WTC11 (cell line): Measurements from ENCODE around the gene RMI2.

Experiments
- CREB1 ChIP-seq: sonication (generic); formaldehyde crosslinking; IDR thresholded peaks from 2 replicates; pipeline ENCODE4 v1.8.0; 2023; ENCODE audit warnings: mild to moderate bottlenecking, missing genetic modification reagents
- FOXJ3 ChIP-seq: sonication (generic); formaldehyde crosslinking; IDR thresholded peaks from 2 replicates; pipeline ENCODE4 v1.9.0; 2021; ENCODE audit warnings: missing genetic modification reagents, mild to moderate bottlenecking, borderline replicate concordance
- MXD4 ChIP-seq: fragments of 250-450 bp; sonication (Bioruptor Pico); IDR thresholded peaks from 2 replicates; pipeline ENCODE4 v1.8.0; 2021; ENCODE audit warnings: mild to moderate bottlenecking, moderate library complexity, borderline replicate concordance
- NFATC4 ChIP-seq: fragments of 250-450 bp; sonication (Bioruptor Pico); IDR thresholded peaks from 2 replicates; pipeline ENCODE4 v1.9.0; 2021; ENCODE audit warnings: mild to moderate bottlenecking
- NR2C2 ChIP-seq: sonication (generic); formaldehyde crosslinking; IDR thresholded peaks from 2 replicates; pipeline ENCODE4 v1.8.0; 2022; ENCODE audit warnings: mild to moderate bottlenecking, missing genetic modification reagents
- SP1 ChIP-seq: sonication (generic); formaldehyde crosslinking; conservative IDR thresholded peaks from 2 replicates; pipeline ENCODE4 v1.8.1; 2022; ENCODE audit warnings: missing genetic modification reagents
- TF ChIP-seq, protein P1 (sequence below): fragments of 200-600 bp; IDR thresholded peaks from 2 replicates; pipeline ENCODE4 v1.8.0; 2022; ENCODE audit warnings: antibody characterized with exemption
- TF ChIP-seq, protein P2 (sequence below): sonication (generic); formaldehyde crosslinking; IDR thresholded peaks from 2 replicates; pipeline ENCODE4 v1.8.0; 2023; ENCODE audit warnings: mild to moderate bottlenecking, missing genetic modification reagents
- TF ChIP-seq, protein P3 (sequence below): sonication (generic); formaldehyde crosslinking; conservative IDR thresholded peaks from 2 replicates; pipeline ENCODE4 v1.8.1; 2022; ENCODE audit warnings: mild to moderate bottlenecking, missing genetic modification reagents
- TF ChIP-seq, protein P4 (sequence below): sonication (generic); formaldehyde crosslinking; IDR thresholded peaks from 2 replicates; pipeline ENCODE4 v1.8.0; 2022; ENCODE audit warnings: mild to moderate bottlenecking, missing genetic modification reagents
- TF ChIP-seq, protein P5 (sequence below): sonication (generic); formaldehyde crosslinking; IDR thresholded peaks from 2 replicates; pipeline ENCODE4 v1.8.1; 2023; ENCODE audit warnings: mild to moderate bottlenecking, missing genetic modification reagents
- TF ChIP-seq, protein P6 (sequence below): sonication (generic); formaldehyde crosslinking; IDR thresholded peaks from 2 replicates; pipeline ENCODE4 v1.8.1; 2023; ENCODE audit warnings: mild to moderate bottlenecking, missing genetic modification reagents, moderate library complexity
- TF ChIP-seq, protein P7 (sequence below): sonication (generic); formaldehyde crosslinking; IDR thresholded peaks from 2 replicates; pipeline ENCODE4 v1.8.1; 2022; ENCODE audit warnings: mild to moderate bottlenecking, missing genetic modification reagents, moderate library complexity, borderline replicate concordance
- TF ChIP-seq, protein P8 (sequence below): sonication (generic); formaldehyde crosslinking; IDR thresholded peaks from 2 replicates; pipeline ENCODE4 v1.8.0; 2022; ENCODE audit warnings: mild to moderate bottlenecking, missing genetic modification reagents

DNA sequence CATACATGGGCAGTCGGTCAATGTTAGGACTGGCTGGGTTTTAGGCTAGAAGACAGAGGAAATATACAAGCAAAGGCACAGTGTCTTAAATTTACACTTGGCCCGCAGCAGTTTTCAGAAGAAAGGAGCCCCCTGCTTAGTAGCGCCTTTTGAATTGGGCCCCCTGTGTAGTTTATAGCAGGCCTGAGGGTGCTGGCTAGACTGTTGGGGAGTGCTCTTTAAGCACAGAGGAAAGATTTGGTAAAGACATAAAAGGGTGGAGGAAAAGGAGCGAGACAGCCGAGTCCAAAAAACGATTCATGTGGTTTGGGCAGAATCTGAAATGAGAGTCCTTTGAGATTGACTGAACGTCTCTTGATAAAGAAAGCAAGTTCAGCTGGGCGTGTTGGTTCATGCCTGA lies 10.6 kb downstream of the RMI2 start:
- TF ChIP-seq, protein P1, sequence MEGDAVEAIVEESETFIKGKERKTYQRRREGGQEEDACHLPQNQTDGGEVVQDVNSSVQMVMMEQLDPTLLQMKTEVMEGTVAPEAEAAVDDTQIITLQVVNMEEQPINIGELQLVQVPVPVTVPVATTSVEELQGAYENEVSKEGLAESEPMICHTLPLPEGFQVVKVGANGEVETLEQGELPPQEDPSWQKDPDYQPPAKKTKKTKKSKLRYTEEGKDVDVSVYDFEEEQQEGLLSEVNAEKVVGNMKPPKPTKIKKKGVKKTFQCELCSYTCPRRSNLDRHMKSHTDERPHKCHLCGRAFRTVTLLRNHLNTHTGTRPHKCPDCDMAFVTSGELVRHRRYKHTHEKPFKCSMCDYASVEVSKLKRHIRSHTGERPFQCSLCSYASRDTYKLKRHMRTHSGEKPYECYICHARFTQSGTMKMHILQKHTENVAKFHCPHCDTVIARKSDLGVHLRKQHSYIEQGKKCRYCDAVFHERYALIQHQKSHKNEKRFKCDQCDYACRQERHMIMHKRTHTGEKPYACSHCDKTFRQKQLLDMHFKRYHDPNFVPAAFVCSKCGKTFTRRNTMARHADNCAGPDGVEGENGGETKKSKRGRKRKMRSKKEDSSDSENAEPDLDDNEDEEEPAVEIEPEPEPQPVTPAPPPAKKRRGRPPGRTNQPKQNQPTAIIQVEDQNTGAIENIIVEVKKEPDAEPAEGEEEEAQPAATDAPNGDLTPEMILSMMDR, result no peak
- TF ChIP-seq, protein P2, sequence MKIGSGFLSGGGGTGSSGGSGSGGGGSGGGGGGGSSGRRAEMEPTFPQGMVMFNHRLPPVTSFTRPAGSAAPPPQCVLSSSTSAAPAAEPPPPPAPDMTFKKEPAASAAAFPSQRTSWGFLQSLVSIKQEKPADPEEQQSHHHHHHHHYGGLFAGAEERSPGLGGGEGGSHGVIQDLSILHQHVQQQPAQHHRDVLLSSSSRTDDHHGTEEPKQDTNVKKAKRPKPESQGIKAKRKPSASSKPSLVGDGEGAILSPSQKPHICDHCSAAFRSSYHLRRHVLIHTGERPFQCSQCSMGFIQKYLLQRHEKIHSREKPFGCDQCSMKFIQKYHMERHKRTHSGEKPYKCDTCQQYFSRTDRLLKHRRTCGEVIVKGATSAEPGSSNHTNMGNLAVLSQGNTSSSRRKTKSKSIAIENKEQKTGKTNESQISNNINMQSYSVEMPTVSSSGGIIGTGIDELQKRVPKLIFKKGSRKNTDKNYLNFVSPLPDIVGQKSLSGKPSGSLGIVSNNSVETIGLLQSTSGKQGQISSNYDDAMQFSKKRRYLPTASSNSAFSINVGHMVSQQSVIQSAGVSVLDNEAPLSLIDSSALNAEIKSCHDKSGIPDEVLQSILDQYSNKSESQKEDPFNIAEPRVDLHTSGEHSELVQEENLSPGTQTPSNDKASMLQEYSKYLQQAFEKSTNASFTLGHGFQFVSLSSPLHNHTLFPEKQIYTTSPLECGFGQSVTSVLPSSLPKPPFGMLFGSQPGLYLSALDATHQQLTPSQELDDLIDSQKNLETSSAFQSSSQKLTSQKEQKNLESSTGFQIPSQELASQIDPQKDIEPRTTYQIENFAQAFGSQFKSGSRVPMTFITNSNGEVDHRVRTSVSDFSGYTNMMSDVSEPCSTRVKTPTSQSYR (CRISPR knock-in tag), result no peak
- no peak for TF ChIP-seq CREB1
- TF ChIP-seq, protein P3, sequence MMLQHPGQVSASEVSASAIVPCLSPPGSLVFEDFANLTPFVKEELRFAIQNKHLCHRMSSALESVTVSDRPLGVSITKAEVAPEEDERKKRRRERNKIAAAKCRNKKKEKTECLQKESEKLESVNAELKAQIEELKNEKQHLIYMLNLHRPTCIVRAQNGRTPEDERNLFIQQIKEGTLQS (CRISPR knock-in tag), result no peak
- TF ChIP-seq, protein P4, sequence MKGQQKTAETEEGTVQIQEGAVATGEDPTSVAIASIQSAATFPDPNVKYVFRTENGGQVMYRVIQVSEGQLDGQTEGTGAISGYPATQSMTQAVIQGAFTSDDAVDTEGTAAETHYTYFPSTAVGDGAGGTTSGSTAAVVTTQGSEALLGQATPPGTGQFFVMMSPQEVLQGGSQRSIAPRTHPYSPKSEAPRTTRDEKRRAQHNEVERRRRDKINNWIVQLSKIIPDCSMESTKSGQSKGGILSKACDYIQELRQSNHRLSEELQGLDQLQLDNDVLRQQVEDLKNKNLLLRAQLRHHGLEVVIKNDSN (CRISPR knock-in tag), result no peak
- TF ChIP-seq MXD4 (CRISPR knock-in tag), result no peak
- TF ChIP-seq FOXJ3 (CRISPR knock-in tag), result no peak
- no peak for TF ChIP-seq NFATC4 (CRISPR knock-in tag)
- TF ChIP-seq, protein P5, sequence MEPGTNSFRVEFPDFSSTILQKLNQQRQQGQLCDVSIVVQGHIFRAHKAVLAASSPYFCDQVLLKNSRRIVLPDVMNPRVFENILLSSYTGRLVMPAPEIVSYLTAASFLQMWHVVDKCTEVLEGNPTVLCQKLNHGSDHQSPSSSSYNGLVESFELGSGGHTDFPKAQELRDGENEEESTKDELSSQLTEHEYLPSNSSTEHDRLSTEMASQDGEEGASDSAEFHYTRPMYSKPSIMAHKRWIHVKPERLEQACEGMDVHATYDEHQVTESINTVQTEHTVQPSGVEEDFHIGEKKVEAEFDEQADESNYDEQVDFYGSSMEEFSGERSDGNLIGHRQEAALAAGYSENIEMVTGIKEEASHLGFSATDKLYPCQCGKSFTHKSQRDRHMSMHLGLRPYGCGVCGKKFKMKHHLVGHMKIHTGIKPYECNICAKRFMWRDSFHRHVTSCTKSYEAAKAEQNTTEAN (CRISPR knock-in tag), result no peak
- TF ChIP-seq, protein P6, sequence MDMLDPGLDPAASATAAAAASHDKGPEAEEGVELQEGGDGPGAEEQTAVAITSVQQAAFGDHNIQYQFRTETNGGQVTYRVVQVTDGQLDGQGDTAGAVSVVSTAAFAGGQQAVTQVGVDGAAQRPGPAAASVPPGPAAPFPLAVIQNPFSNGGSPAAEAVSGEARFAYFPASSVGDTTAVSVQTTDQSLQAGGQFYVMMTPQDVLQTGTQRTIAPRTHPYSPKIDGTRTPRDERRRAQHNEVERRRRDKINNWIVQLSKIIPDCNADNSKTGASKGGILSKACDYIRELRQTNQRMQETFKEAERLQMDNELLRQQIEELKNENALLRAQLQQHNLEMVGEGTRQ (CRISPR knock-in tag), result no peak
- no peak for TF ChIP-seq NR2C2
- TF ChIP-seq, protein P7, sequence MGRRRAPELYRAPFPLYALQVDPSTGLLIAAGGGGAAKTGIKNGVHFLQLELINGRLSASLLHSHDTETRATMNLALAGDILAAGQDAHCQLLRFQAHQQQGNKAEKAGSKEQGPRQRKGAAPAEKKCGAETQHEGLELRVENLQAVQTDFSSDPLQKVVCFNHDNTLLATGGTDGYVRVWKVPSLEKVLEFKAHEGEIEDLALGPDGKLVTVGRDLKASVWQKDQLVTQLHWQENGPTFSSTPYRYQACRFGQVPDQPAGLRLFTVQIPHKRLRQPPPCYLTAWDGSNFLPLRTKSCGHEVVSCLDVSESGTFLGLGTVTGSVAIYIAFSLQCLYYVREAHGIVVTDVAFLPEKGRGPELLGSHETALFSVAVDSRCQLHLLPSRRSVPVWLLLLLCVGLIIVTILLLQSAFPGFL (CRISPR knock-in tag), result no peak
- TF ChIP-seq, protein P8, sequence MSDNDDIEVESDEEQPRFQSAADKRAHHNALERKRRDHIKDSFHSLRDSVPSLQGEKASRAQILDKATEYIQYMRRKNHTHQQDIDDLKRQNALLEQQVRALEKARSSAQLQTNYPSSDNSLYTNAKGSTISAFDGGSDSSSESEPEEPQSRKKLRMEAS (CRISPR knock-in tag), result no peak
- no peak for TF ChIP-seq SP1 (CRISPR knock-in tag)
